MCF 10A (cell line): ENCODE data around the gene PROSER2. TPM values are rescaled to one million over a fixed set of nuclear protein-coding genes. Genes with fewer than 3 reads are reported as not detected.

Experiments
- BruUV-seq: library from RNA; stranded (reverse); fragments of 400-500 nt; replicated peaks from 2 replicates; lab custom pipeline; 2021; lab: Mats Ljungman, UMichigan
- CTCF ChIA-PET: fragments of 300-600 bp; sonication (Branson Sonifier 250); formaldehyde crosslinking; extraction: SDS; loops from one replicate; lab custom pipeline; 2021; ENCODE audit warnings: antibody characterized with exemption, inconsistent platforms; lab: Yijun Ruan, JAX
- POLR2A ChIA-PET: fragments of 300-600, 350-650 bp; sonication (Branson Sonifier 250); formaldehyde crosslinking; extraction: SDS; loops from one replicate; lab custom pipeline; 2020; ENCODE audit warnings: antibody characterized with exemption, inconsistent platforms; lab: Yijun Ruan, JAX
- DNase-seq: peaks from one replicate; pipeline ENCODE4 v3.0.0-alpha.2; 2018; ENCODE audit not compliant: unreplicated experiment
- H3K27ac Mint-ChIP-seq: one replicate; pipeline ENCODE4 v1.8.0; 2022; ENCODE audit warnings: mild to moderate bottlenecking, low read depth, mixed read lengths; ENCODE audit not compliant: unreplicated experiment
- H3K27me3 Mint-ChIP-seq: one replicate; pipeline ENCODE4 v1.8.0; 2022; ENCODE audit warnings: mixed read lengths; ENCODE audit not compliant: insufficient read depth, unreplicated experiment
- H3K36me3 Mint-ChIP-seq: one replicate; pipeline ENCODE4 v1.8.0; 2022; ENCODE audit warnings: mild to moderate bottlenecking, moderate library complexity, mixed read lengths; ENCODE audit not compliant: insufficient read depth, unreplicated experiment
- H3K4me1 Mint-ChIP-seq: one replicate; pipeline ENCODE4 v1.8.0; 2022; ENCODE audit warnings: mixed read lengths; ENCODE audit not compliant: insufficient read depth, unreplicated experiment
- H3K4me3 Mint-ChIP-seq: one replicate; pipeline ENCODE4 v1.8.0; 2022; ENCODE audit warnings: mild to moderate bottlenecking, moderate library complexity, mixed read lengths; ENCODE audit not compliant: unreplicated experiment
- H3K9me3 Mint-ChIP-seq: one replicate; pipeline ENCODE4 v1.8.0; 2022; ENCODE audit warnings: mixed read lengths; ENCODE audit not compliant: unreplicated experiment
- CTCF ChIP-seq: fragments of 200-600 bp; IDR thresholded peaks from one replicate; pipeline ENCODE4 v1.8.0; 2022; ENCODE audit warnings: antibody characterized with exemption, mild to moderate bottlenecking; ENCODE audit not compliant: unreplicated experiment
- intact Hi-C: fragments of 100-400 bp; cut with micrococcal nuclease; formaldehyde crosslinking; loops from 2 replicates; pipeline ENCODE4 v1.14.1; 2022
- total RNA-seq: library from RNA; stranded (reverse); gene quantifications from 2 replicates; pipeline ENCODE4 v1.2.3, GENCODE V29; 2022

The PROSER2 gene
- total RNA-seq, 1 experiment from 2014 or later: 58.0 TPM

GRCh38 chr10:11842411-11842810 is 19.3 kb downstream of the PROSER2 start:
- CTCF ChIA-PET: interaction anchor here (1.0 kb wide), 1 partner anchor 24 kb away, joined by 5 read pairs; no protein-coding TSS in a partner anchor
- no peak overlapping the region for H3K4me3 Mint-ChIP-seq
- no peak overlapping the region for H3K27ac Mint-ChIP-seq
- no TSS peak for BruUV-seq
- DNase-seq: no peak
- POLR2A ChIA-PET: no interaction called here
- no peaks in the 10 kb centered on the region for H3K27me3 Mint-ChIP-seq
- H3K36me3 Mint-ChIP-seq: peaks cover 19% of the 10 kb centered on the region
- H3K9me3 Mint-ChIP-seq: no peaks in the 10 kb centered on the region
- peaks cover 24% of the 10 kb centered on the region for H3K4me1 Mint-ChIP-seq
- no peak for TF ChIP-seq CTCF
- intact Hi-C loops: no loop called here

- no peaks in the 10 kb centered on the region for H3K27me3 Mint-ChIP-seq
- CTCF ChIA-PET: interaction anchor here (1.4 kb wide), 1 partner anchor 142 kb away, joined by 7 read pairs; no protein-coding TSS in a partner anchor
- no peak for DNase-seq
- no TSS peak for BruUV-seq
- H3K9me3 Mint-ChIP-seq: no peaks in the 10 kb centered on the region
- intact Hi-C loops: no loop called here
- H3K36me3 Mint-ChIP-seq: peaks cover 29% of the 10 kb centered on the region
- no peak overlapping the region for H3K27ac Mint-ChIP-seq
- H3K4me1 Mint-ChIP-seq: peaks cover 11% of the 10 kb centered on the region
- POLR2A ChIA-PET: interaction anchor here (0.8 to 1.6 kb wide), 4 partner anchors 8 to 31 kb away, joined by 3 to 4 read pairs (median 4); no protein-coding TSS in a partner anchor
- TF ChIP-seq CTCF: no peak
- no peak overlapping the region for H3K4me3 Mint-ChIP-seq
Observed at GRCh38 chr10:11845113-11845512, 22.0 kb downstream of the PROSER2 start.

GRCh38 chr10:11846542-11846941 is 23.4 kb downstream of the PROSER2 start:
- peaks cover 43% of the 10 kb centered on the region for H3K36me3 Mint-ChIP-seq
- ChIA-PET POLR2A (interaction anchor here (0.6 to 1.6 kb wide), 5 partner anchors 7 to 20 kb away, joined by 3 to 6 read pairs (median 4); no protein-coding TSS in a partner anchor), CTCF (interaction anchor here (1.0 to 1.4 kb wide), 2 partner anchors 9 to 141 kb away, joined by 3 to 7 read pairs; no protein-coding TSS in a partner anchor)
- BruUV-seq: no TSS peak
- intact Hi-C loops: no loop called here
- H3K4me3 Mint-ChIP-seq: no peak overlapping the region
- no peaks in the 10 kb centered on the region for H3K27me3 Mint-ChIP-seq
- no peak for TF ChIP-seq CTCF
- H3K4me1 Mint-ChIP-seq: peaks cover 11% of the 10 kb centered on the region
- DNase-seq: no peak
- no peak overlapping the region for H3K27ac Mint-ChIP-seq
- H3K9me3 Mint-ChIP-seq: no peaks in the 10 kb centered on the region

- Mint-ChIP-seq H3K9me3 (no peaks in the 10 kb centered on the region), H3K27ac (no peak overlapping the region), H3K4me1 (peaks cover 11% of the 10 kb centered on the region), H3K27me3 (no peaks in the 10 kb centered on the region), H3K36me3 (peaks cover 69% of the 10 kb centered on the region), H3K4me3 (no peak overlapping the region)
- ChIA-PET CTCF (no interaction called here), POLR2A (no interaction called here)
- intact Hi-C loops: no loop called here
- no peak for TF ChIP-seq CTCF
- no TSS peak for BruUV-seq
- DNase-seq: no peak
Observed at GRCh38 chr10:11849277-11849676, 26.1 kb downstream of the PROSER2 start.
